ENCODE results near the gene IRF1.
"Not testable (repeated sequence)": the region's sequence is repeated elsewhere in the genome, so short reads cannot be mapped to it uniquely, and the experiment has no call there.

IRF1 gene

GRCh38 chr5:132487095-132487428 lies 3.5 kb downstream of the IRF1 start:
- no peak for DNase-seq (ENCODE audit: low read depth, low spot score)

GRCh38 chr5:132486318-132487094 lies 4.1 kb downstream of the IRF1 start:
- DNase-seq (ENCODE audit: low read depth, low spot score) = no peak

- DNase-seq (ENCODE audit: low read depth, low spot score) = no peak
Measured at GRCh38 chr5:132485641-132486317, 4.8 kb downstream of the IRF1 start.

- not testable (repeated sequence) for DNase-seq (ENCODE audit: low read depth, low spot score)
Measured at GRCh38 chr5:132484876-132485640, 5.5 kb downstream of the IRF1 start.

GRCh38 chr5:132484391-132484725 lies 6.2 kb downstream of the IRF1 start:
- no peak for DNase-seq (ENCODE audit: low read depth, low spot score)

- no peak for DNase-seq (ENCODE audit: low read depth, low spot score)
Measured at GRCh38 chr5:132483661-132484390, 6.7 kb downstream of the IRF1 start.

- DNase-seq (ENCODE audit: low read depth, low spot score) = no peak
Measured at GRCh38 chr5:132483101-132483500, 7.5 kb downstream of the IRF1 start.

- no peak for DNase-seq (ENCODE audit: low read depth, low spot score)
Measured at GRCh38 chr5:132481596-132482211, 8.9 kb downstream of the IRF1 start.

- DNase-seq (ENCODE audit: low read depth, low spot score) = no peak
Measured at GRCh38 chr5:132480893-132481595, 9.5 kb downstream of the IRF1 start.

GRCh38 chr5:132480546-132480892 lies 10.1 kb downstream of the IRF1 start:
- DNase-seq (ENCODE audit: low read depth, low spot score) = no peak

- no peak for DNase-seq (ENCODE audit: low read depth, low spot score)
Measured at GRCh38 chr5:132480042-132480441, 10.5 kb downstream of the IRF1 start.

GRCh38 chr5:132479111-132479951 lies 11.2 kb downstream of the IRF1 start:
- no peak for DNase-seq (ENCODE audit: low read depth, low spot score)

- DNase-seq (ENCODE audit: low read depth, low spot score) = no peak
Measured at GRCh38 chr5:132478366-132478871, 12.2 kb downstream of the IRF1 start.

- no peak for DNase-seq (ENCODE audit: low read depth, low spot score)
Measured at GRCh38 chr5:132477784-132478365, 12.7 kb downstream of the IRF1 start.

- DNase-seq (ENCODE audit: low read depth, low spot score) = no peak
Measured at GRCh38 chr5:132476876-132477781, 13.4 kb downstream of the IRF1 start.

- DNase-seq (ENCODE audit: low read depth, low spot score) = no peak
Measured at GRCh38 chr5:132475987-132476875, 14.3 kb downstream of the IRF1 start.

- no peak for DNase-seq (ENCODE audit: low read depth, low spot score)
Measured at GRCh38 chr5:132475497-132475882, 15.1 kb downstream of the IRF1 start.
